Measurements from ENCODE around the gene DBN1. TPM values are rescaled to one million over a fixed set of nuclear protein-coding genes. Genes with fewer than 3 reads are reported as not detected.

Gene DBN1
- polyA plus RNA-seq, 2 of the 4 experiments (the other 2 are of a cell fraction) = 47.7 to 107 TPM

DNA sequence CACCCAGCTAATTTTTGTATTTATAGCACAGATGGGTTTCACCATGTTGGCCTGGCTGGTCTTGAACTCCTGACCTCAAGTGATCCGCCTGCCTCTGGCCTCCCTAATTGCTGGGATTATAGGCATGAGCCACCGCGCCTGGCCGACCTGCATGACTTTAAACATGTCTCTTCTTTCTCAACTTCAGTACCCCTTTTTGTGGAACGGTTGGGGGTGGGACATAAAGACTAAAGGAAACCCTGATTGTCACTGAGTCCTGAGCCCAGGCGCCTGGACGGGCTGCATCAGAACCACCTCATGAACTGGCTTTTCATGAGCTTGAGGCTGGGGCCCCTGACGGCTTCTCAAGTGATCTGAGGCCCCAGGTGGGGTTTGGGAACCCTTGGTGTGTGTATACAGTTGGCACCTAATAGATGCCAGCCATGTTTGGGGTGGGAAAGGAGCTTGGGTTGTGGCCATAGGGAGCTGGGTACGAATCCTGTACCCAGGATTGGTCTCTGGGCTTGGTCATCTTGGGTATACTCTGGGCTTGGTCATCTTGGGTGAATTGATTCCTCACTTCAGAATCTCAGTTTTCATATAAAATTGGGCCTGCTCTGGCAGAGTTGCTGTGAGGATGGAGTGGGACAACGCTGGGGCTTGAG is 44.7 kb downstream of the DBN1 start:
- WGBS (ENCODE audit: missing lambda C conversion rate) = 87% methylated on average over 10 of the region's 10 CpGs
- TF ChIP-seq ZSCAN20 (CRISPR knock-in tag; IDR thresholded peaks at IDR 0.05) (no peak), NFE2L2 (conservative IDR thresholded peaks at IDR 0.05; ENCODE audit: low read length) (no peak), KDM5A (IDR thresholded peaks at IDR 0.05) (no peak), POLR2AphosphoS2 (conservative IDR thresholded peaks at IDR 0.05; ENCODE audit: low read length) (no peak), CBX2 (IDR thresholded peaks at IDR 0.05; ENCODE audit: borderline replicate concordance, low read depth) (no peak), POLR2A (IDR thresholded peaks at IDR 0.05; ENCODE audit: low read length) (no peak), FOXS1 (CRISPR knock-in tag; IDR thresholded peaks at IDR 0.05) (no peak), BHLHE40 (IDR thresholded peaks at IDR 0.05; ENCODE audit: low read depth, low read length) (no peak), HOXA7 (CRISPR knock-in tag; IDR thresholded peaks at IDR 0.05) (no peak), RAD21 (conservative IDR thresholded peaks at IDR 0.05 in 1 of 2, IDR thresholded peaks at IDR 0.05 in 1 of 2) (no peak), CHD2 (IDR thresholded peaks at IDR 0.05; ENCODE audit: low read length, partially characterized antibody) (no peak), KDM1A (IDR thresholded peaks at IDR 0.05; ENCODE audit: low read depth) (no peak), HOXB5 (CRISPR knock-in tag; IDR thresholded peaks at IDR 0.05) (no peak), HDAC2 (IDR thresholded peaks at IDR 0.05) (no peak), RARB (CRISPR knock-in tag; IDR thresholded peaks at IDR 0.05) (no peak), CBX8 (IDR thresholded peaks at IDR 0.05) (no peak), MAZ (IDR thresholded peaks at IDR 0.05; ENCODE audit: borderline replicate concordance, low read depth, low read length) (no peak), NPAS2 (CRISPR knock-in tag; IDR thresholded peaks at IDR 0.05; ENCODE audit: borderline replicate concordance) (no peak), RCOR1 (IDR thresholded peaks at IDR 0.05; ENCODE audit: low read depth, low read length) (no peak)
- TF ChIP-seq, protein P1, sequence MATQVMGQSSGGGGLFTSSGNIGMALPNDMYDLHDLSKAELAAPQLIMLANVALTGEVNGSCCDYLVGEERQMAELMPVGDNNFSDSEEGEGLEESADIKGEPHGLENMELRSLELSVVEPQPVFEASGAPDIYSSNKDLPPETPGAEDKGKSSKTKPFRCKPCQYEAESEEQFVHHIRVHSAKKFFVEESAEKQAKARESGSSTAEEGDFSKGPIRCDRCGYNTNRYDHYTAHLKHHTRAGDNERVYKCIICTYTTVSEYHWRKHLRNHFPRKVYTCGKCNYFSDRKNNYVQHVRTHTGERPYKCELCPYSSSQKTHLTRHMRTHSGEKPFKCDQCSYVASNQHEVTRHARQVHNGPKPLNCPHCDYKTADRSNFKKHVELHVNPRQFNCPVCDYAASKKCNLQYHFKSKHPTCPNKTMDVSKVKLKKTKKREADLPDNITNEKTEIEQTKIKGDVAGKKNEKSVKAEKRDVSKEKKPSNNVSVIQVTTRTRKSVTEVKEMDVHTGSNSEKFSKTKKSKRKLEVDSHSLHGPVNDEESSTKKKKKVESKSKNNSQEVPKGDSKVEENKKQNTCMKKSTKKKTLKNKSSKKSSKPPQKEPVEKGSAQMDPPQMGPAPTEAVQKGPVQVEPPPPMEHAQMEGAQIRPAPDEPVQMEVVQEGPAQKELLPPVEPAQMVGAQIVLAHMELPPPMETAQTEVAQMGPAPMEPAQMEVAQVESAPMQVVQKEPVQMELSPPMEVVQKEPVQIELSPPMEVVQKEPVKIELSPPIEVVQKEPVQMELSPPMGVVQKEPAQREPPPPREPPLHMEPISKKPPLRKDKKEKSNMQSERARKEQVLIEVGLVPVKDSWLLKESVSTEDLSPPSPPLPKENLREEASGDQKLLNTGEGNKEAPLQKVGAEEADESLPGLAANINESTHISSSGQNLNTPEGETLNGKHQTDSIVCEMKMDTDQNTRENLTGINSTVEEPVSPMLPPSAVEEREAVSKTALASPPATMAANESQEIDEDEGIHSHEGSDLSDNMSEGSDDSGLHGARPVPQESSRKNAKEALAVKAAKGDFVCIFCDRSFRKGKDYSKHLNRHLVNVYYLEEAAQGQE (IDR thresholded peaks at IDR 0.05) = peak; percentile 7; the same call in 1 of the 2 replicates
- TF ChIP-seq, protein P2, sequence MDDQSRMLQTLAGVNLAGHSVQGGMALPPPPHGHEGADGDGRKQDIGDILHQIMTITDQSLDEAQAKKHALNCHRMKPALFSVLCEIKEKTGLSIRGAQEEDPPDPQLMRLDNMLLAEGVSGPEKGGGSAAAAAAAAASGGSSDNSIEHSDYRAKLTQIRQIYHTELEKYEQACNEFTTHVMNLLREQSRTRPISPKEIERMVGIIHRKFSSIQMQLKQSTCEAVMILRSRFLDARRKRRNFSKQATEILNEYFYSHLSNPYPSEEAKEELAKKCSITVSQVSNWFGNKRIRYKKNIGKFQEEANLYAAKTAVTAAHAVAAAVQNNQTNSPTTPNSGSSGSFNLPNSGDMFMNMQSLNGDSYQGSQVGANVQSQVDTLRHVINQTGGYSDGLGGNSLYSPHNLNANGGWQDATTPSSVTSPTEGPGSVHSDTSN (IDR thresholded peaks at IDR 0.05) = peak; percentile 16; the same call in 1 of the 2 replicates
- TF ChIP-seq, protein P3, sequence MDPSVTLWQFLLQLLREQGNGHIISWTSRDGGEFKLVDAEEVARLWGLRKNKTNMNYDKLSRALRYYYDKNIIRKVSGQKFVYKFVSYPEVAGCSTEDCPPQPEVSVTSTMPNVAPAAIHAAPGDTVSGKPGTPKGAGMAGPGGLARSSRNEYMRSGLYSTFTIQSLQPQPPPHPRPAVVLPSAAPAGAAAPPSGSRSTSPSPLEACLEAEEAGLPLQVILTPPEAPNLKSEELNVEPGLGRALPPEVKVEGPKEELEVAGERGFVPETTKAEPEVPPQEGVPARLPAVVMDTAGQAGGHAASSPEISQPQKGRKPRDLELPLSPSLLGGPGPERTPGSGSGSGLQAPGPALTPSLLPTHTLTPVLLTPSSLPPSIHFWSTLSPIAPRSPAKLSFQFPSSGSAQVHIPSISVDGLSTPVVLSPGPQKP (IDR thresholded peaks at IDR 0.05; ENCODE audit: low read depth, low read length) = no peak
- TF ChIP-seq, protein P4, sequence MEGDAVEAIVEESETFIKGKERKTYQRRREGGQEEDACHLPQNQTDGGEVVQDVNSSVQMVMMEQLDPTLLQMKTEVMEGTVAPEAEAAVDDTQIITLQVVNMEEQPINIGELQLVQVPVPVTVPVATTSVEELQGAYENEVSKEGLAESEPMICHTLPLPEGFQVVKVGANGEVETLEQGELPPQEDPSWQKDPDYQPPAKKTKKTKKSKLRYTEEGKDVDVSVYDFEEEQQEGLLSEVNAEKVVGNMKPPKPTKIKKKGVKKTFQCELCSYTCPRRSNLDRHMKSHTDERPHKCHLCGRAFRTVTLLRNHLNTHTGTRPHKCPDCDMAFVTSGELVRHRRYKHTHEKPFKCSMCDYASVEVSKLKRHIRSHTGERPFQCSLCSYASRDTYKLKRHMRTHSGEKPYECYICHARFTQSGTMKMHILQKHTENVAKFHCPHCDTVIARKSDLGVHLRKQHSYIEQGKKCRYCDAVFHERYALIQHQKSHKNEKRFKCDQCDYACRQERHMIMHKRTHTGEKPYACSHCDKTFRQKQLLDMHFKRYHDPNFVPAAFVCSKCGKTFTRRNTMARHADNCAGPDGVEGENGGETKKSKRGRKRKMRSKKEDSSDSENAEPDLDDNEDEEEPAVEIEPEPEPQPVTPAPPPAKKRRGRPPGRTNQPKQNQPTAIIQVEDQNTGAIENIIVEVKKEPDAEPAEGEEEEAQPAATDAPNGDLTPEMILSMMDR (IDR thresholded peaks at IDR 0.05) = no peak
- TF ChIP-seq, protein P5, sequence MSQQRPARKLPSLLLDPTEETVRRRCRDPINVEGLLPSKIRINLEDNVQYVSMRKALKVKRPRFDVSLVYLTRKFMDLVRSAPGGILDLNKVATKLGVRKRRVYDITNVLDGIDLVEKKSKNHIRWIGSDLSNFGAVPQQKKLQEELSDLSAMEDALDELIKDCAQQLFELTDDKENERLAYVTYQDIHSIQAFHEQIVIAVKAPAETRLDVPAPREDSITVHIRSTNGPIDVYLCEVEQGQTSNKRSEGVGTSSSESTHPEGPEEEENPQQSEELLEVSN (IDR thresholded peaks at IDR 0.05; ENCODE audit: borderline replicate concordance, low read depth) = no peak
- TF ChIP-seq, protein P6, sequence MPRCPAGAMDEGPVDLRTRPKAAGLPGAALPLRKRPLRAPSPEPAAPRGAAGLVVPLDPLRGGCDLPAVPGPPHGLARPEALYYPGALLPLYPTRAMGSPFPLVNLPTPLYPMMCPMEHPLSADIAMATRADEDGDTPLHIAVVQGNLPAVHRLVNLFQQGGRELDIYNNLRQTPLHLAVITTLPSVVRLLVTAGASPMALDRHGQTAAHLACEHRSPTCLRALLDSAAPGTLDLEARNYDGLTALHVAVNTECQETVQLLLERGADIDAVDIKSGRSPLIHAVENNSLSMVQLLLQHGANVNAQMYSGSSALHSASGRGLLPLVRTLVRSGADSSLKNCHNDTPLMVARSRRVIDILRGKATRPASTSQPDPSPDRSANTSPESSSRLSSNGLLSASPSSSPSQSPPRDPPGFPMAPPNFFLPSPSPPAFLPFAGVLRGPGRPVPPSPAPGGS (IDR thresholded peaks at IDR 0.05) = 0 out of 3 replicates have a peak, but pooled peaks have one; percentile 20
- DNase-seq (ENCODE audit: low read depth in 1 of 2, low spot score in 1 of 2) = no peak
- no peak overlapping the region for H3K4me3 ChIP-seq
- H3K9me3 ChIP-seq = no peaks in the 10 kb centered on the region
- no peak for ATAC-seq
- no peak overlapping the region; the same call in 2 of the 3 replicates for H3K4me2 ChIP-seq
- peaks cover 17% of the 10 kb centered on the region for H3K4me1 ChIP-seq
- ChIA-PET POLR2A (interaction anchor here (1.3 kb wide), 1 partner anchor 19 kb away, joined by 3 read pairs; no protein-coding TSS in a partner anchor), CTCF (interaction anchor here (14.5 to 36.0 kb wide), 2 partner anchors 20 to 25 kb away, joined by 152 to 871 read pairs; partner anchors contain the start of gene PRR7)
- peak overlapping the region in 1 of 2 experiments; percentile 25; a peak in 1 of 6 replicates for H3K27ac ChIP-seq
- no peak for FAIRE-seq

Data from A549 (cell line).